ENCODE results near the gene KRT7. TPM values are rescaled to one million over a fixed set of nuclear protein-coding genes. Genes with fewer than 3 reads are reported as not detected.

Gene KRT7
- 1 to 10 TPM; 3.2 to 5.6 TPM for total RNA-seq
- not detected for polyA plus RNA-seq

DNA sequence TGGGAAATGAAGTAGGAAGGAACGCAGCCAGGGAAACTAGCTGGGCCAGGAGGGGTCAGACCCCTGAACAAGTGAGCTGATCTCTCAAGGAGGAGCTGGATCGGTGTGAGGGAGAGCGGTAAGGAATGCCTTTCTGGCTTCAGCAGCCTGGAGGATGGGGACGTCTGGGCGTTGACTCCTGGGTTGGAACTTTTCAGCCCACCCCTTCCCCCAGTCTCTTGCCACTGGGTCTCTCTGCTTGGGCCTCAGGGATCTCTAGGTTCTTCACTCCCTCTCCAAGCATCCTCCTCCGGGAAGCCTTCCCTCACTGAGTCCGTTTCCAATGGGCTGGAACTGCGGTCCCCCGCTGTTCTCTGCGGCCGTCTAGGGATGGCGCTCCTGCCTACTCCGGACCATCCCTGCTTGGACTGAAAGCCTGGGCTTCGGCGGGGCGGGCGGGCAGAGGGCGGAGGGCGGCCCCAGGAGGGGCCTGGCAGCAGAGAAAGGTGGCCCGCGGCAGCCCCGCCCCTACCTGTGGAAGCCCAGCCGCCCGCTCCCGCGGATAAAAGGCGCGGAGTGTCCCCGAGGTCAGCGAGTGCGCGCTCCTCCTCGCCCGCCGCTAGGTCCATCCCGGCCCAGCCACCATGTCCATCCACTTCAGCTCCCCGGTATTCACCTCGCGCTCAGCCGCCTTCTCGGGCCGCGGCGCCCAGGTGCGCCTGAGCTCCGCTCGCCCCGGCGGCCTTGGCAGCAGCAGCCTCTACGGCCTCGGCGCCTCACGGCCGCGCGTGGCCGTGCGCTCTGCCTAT lies at the start of gene KRT7:
TSS of gene KRT7 (plus strand) at position 570 of the 788 bp plus-strand sequence. CDS start at position 624, 54 bp downstream.
- H3K4me3 ChIP-seq (ENCODE audit: low read length), result no peak within 1 kb of the TSS
- H3K27ac ChIP-seq (ENCODE audit: low read depth, low read length), result no peak within 1 kb of the TSS
- H3K36me3 ChIP-seq (ENCODE audit: insufficient read depth, low read length), result no peaks in the 10 kb centered on the region
- peaks cover 0 to 2% (median 0%) of the 10 kb centered on the region in 5 donors for H3K9me3 Mint-ChIP-seq
- H3K4me1 ChIP-seq (ENCODE audit: insufficient read depth, low read length), result no peaks in the 10 kb centered on the region
- ChIA-PET POLR2A (no interaction called here), CTCF (no interaction called here)
- H3K36me3 Mint-ChIP-seq, result no peaks in the 10 kb centered on the region
- no peaks in the 10 kb centered on the region for H3K9me3 ChIP-seq (ENCODE audit: low read length)
- H3K4me1 Mint-ChIP-seq, result peaks cover 0 to 2% (median 0%) of the 10 kb centered on the region in 3 donors
- no peak within 1 kb of the TSS for H3K27ac Mint-ChIP-seq
- no peak within 1 kb of the TSS for H3K4me3 Mint-ChIP-seq
- no peaks in the 10 kb centered on the region for H3K27me3 ChIP-seq (ENCODE audit: insufficient read depth, low read length, poor library complexity, severe bottlenecking)
- no peak for DNase-seq
- peaks cover 46 to 63% of the 10 kb centered on the region in 2 donors for H3K27me3 Mint-ChIP-seq

- ChIA-PET CTCF (no interaction called here), POLR2A (no interaction called here)
These were observed 49.5 kb upstream of the KRT7 start for GRCh38 chr12:52183544-52183910.

DNA sequence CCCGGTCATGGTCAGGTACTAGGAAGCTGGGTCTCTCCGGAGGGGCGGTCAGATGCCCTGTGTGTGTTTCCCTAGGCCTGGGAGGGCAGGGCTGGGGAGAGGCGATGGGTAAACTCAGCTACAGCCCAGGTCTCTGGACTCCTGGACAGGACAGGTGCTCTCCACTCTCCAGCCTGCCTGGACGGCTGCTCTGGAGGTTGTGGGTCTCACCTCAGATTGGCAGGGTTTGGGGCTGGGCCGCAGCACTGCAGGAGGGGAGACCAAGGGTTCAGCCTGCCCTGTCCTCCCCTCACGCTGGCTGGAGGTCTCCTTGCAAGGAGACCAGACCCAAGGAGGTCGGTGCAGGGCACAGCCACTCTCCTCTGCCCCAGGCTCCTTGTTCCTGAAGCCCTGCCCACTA lies 49.1 kb upstream of the KRT7 start:
- Mint-ChIP-seq H3K36me3 (no peaks in the 10 kb centered on the region), H3K4me1 (peaks cover 0 to 5% (median 3%) of the 10 kb centered on the region in 3 donors), H3K9me3 (no peaks in the 10 kb centered on the region), H3K27ac (no peak overlapping the region), H3K27me3 (peaks cover 0 to 2% of the 10 kb centered on the region in 2 donors), H3K4me3 (no peak overlapping the region)
- H3K4me3 ChIP-seq (ENCODE audit: low read length), result no peak overlapping the region
- ChIA-PET CTCF (no interaction called here), POLR2A (no interaction called here)
- no peak overlapping the region for H3K27ac ChIP-seq (ENCODE audit: low read depth, low read length)
- H3K36me3 ChIP-seq (ENCODE audit: insufficient read depth, low read length), result no peaks in the 10 kb centered on the region
- DNase-seq, result no peak
- H3K27me3 ChIP-seq (ENCODE audit: insufficient read depth, low read length, poor library complexity, severe bottlenecking), result no peaks in the 10 kb centered on the region
- no peaks in the 10 kb centered on the region for H3K9me3 ChIP-seq (ENCODE audit: low read length)
- no peaks in the 10 kb centered on the region for H3K4me1 ChIP-seq (ENCODE audit: insufficient read depth, low read length)

More at GRCh38 chr12:52183544-52183910, 49.5 kb upstream of the KRT7 start:
- no peaks in the 10 kb centered on the region for H3K4me1 ChIP-seq (ENCODE audit: insufficient read depth, low read length)
- H3K4me3 ChIP-seq (ENCODE audit: low read length), result no peak overlapping the region
- Mint-ChIP-seq H3K27ac (no peak overlapping the region), H3K27me3 (peaks cover 0 to 2% of the 10 kb centered on the region in 2 donors), H3K4me3 (no peak overlapping the region), H3K4me1 (peaks cover 0 to 5% (median 3%) of the 10 kb centered on the region in 3 donors), H3K9me3 (no peaks in the 10 kb centered on the region), H3K36me3 (no peaks in the 10 kb centered on the region)
- H3K36me3 ChIP-seq (ENCODE audit: insufficient read depth, low read length), result no peaks in the 10 kb centered on the region
- no peak overlapping the region for H3K27ac ChIP-seq (ENCODE audit: low read depth, low read length)
- no peak for DNase-seq
- no peaks in the 10 kb centered on the region for H3K27me3 ChIP-seq (ENCODE audit: insufficient read depth, low read length, poor library complexity, severe bottlenecking)
- no peaks in the 10 kb centered on the region for H3K9me3 ChIP-seq (ENCODE audit: low read length)

- Histone ChIP-seq H3K4me3 (ENCODE audit: low read length) (no peak overlapping the region), H3K27ac (ENCODE audit: low read depth, low read length) (no peak overlapping the region), H3K36me3 (ENCODE audit: insufficient read depth, low read length) (no peaks in the 10 kb centered on the region), H3K9me3 (ENCODE audit: low read length) (no peaks in the 10 kb centered on the region), H3K4me1 (ENCODE audit: insufficient read depth, low read length) (no peaks in the 10 kb centered on the region), H3K27me3 (ENCODE audit: insufficient read depth, low read length, poor library complexity, severe bottlenecking) (no peaks in the 10 kb centered on the region)
- H3K9me3 Mint-ChIP-seq, result no peaks in the 10 kb centered on the region
- CTCF ChIA-PET, result no interaction called here
- POLR2A ChIA-PET, result no interaction called here
- H3K4me1 Mint-ChIP-seq, result peaks cover 0 to 5% (median 3%) of the 10 kb centered on the region in 3 donors
- no peak for DNase-seq
- no peaks in the 10 kb centered on the region for H3K36me3 Mint-ChIP-seq
- H3K4me3 Mint-ChIP-seq, result no peak overlapping the region
- H3K27me3 Mint-ChIP-seq, result peaks cover 0 to 2% of the 10 kb centered on the region in 2 donors
- no peak overlapping the region for H3K27ac Mint-ChIP-seq
These were observed 48.2 kb upstream of the KRT7 start for GRCh38 chr12:52184813-52185212.

DNA sequence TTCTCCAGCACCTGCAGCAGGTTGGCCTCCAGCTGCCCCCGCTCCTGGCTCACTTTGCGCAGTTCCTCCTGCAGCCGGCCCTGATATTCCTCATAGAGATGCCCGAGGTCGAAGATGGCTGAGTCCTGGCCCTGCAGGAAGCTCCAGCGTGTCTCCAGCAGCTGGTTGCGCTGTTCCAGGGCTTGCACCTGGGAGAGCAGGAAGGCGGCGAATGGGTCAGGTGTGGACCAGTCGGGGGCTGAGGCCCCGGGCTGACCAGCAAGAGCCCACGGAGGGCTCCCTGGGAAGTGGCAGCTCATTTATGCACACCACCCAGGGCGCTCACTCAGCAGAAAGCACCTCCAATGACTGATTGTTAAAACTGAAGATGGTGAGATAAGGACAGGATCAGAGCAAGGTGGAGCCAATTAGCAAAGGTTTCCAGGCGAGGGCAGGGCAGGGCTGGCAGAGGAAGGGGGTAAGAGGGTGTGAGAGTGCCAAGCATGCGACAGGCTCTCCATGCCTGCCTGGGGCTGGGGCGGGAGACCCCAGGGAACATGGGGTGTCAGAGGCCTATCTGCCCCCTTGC lies 47.6 kb upstream of the KRT7 start:
- Histone ChIP-seq H3K4me1 (ENCODE audit: insufficient read depth, low read length) (no peaks in the 10 kb centered on the region), H3K27me3 (ENCODE audit: insufficient read depth, low read length, poor library complexity, severe bottlenecking) (no peaks in the 10 kb centered on the region), H3K27ac (ENCODE audit: low read depth, low read length) (no peak overlapping the region), H3K9me3 (ENCODE audit: low read length) (no peaks in the 10 kb centered on the region), H3K36me3 (ENCODE audit: insufficient read depth, low read length) (no peaks in the 10 kb centered on the region), H3K4me3 (ENCODE audit: low read length) (no peak overlapping the region)
- Mint-ChIP-seq H3K36me3 (no peaks in the 10 kb centered on the region), H3K4me3 (no peak overlapping the region), H3K4me1 (peaks cover 0 to 5% (median 3%) of the 10 kb centered on the region in 3 donors), H3K9me3 (no peaks in the 10 kb centered on the region), H3K27ac (no peak overlapping the region), H3K27me3 (peaks cover 0 to 2% of the 10 kb centered on the region in 2 donors)
- ChIA-PET CTCF (no interaction called here), POLR2A (no interaction called here)
- no peak for DNase-seq

DNA sequence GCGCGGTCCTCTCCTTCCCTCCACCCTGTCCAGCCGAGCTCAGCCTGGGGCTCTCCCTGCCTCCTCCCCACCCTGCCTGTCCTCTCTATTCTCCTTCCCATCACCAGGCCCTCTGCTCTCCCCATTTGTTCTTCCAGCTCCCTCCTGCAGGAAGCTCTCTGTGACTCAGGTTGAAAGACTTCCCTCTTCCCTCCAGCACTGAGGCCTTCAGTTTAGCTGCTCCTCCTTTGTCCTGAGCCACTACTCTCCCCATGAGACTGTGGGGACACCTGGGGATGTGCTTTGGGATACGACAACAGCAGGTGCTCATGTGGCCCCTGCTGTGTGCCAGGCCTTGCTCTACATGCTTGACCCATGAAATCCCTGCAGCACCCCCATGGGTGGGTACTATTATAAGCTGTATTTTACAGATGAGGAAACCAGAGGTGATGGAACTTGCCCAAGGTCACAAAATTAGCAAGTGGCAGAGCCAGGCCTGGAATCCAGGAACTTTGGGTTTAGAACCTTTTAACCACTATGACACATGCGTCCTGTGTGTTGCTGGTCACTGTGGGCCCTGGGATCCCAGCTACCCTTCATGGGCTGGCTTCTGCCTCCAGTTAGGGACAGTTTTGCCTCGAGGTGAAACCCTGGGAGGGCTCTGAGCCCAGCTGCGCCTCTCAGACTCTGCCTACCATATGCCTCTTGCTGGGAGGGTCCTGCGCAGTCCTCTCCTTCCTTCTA lies 46.8 kb upstream of the KRT7 start:
- Mint-ChIP-seq H3K36me3 (no peaks in the 10 kb centered on the region), H3K27me3 (peaks cover 0 to 2% of the 10 kb centered on the region in 2 donors), H3K27ac (peak overlapping the region in 1 of 8 donors; percentile 53), H3K9me3 (no peaks in the 10 kb centered on the region), H3K4me1 (peaks cover 0 to 5% (median 3%) of the 10 kb centered on the region in 3 donors), H3K4me3 (no peak overlapping the region)
- H3K27ac ChIP-seq (ENCODE audit: low read depth, low read length), result no peak overlapping the region
- H3K36me3 ChIP-seq (ENCODE audit: insufficient read depth, low read length), result no peaks in the 10 kb centered on the region
- POLR2A ChIA-PET, result no interaction called here
- CTCF ChIA-PET, result interaction anchor here (0.8 kb wide), 1 partner anchor 9 kb away, joined by 3 read pairs; no protein-coding TSS in a partner anchor
- no peaks in the 10 kb centered on the region for H3K4me1 ChIP-seq (ENCODE audit: insufficient read depth, low read length)
- DNase-seq, result no peak
- H3K9me3 ChIP-seq (ENCODE audit: low read length), result no peaks in the 10 kb centered on the region
- H3K27me3 ChIP-seq (ENCODE audit: insufficient read depth, low read length, poor library complexity, severe bottlenecking), result no peaks in the 10 kb centered on the region
- no peak overlapping the region for H3K4me3 ChIP-seq (ENCODE audit: low read length)

- no peak overlapping the region for H3K27ac ChIP-seq (ENCODE audit: low read depth, low read length)
- no peak for DNase-seq
- H3K9me3 ChIP-seq (ENCODE audit: low read length), result no peaks in the 10 kb centered on the region
- no peak overlapping the region for H3K4me3 ChIP-seq (ENCODE audit: low read length)
- H3K36me3 Mint-ChIP-seq, result no peaks in the 10 kb centered on the region
- no peak overlapping the region for H3K4me3 Mint-ChIP-seq
- H3K4me1 ChIP-seq (ENCODE audit: insufficient read depth, low read length), result no peaks in the 10 kb centered on the region
- no peak overlapping the region for H3K27ac Mint-ChIP-seq
- ChIA-PET CTCF (interaction anchor here (0.8 kb wide), 1 partner anchor 10 kb away, joined by 3 read pairs; no protein-coding TSS in a partner anchor), POLR2A (no interaction called here)
- peaks cover 0 to 3% of the 10 kb centered on the region in 2 donors for H3K27me3 Mint-ChIP-seq
- no peaks in the 10 kb centered on the region for H3K9me3 Mint-ChIP-seq
- peaks cover 0 to 5% (median 3%) of the 10 kb centered on the region in 3 donors for H3K4me1 Mint-ChIP-seq
- no peaks in the 10 kb centered on the region for H3K27me3 ChIP-seq (ENCODE audit: insufficient read depth, low read length, poor library complexity, severe bottlenecking)
- no peaks in the 10 kb centered on the region for H3K36me3 ChIP-seq (ENCODE audit: insufficient read depth, low read length)
These were observed 45.8 kb upstream of the KRT7 start for GRCh38 chr12:52187206-52187605.

GRCh38 chr12:52187640-52188039 lies 45.4 kb upstream of the KRT7 start:
- no peaks in the 10 kb centered on the region for H3K4me1 ChIP-seq (ENCODE audit: insufficient read depth, low read length)
- CTCF ChIA-PET, result no interaction called here
- no peak overlapping the region for H3K27ac ChIP-seq (ENCODE audit: low read depth, low read length)
- H3K36me3 ChIP-seq (ENCODE audit: insufficient read depth, low read length), result no peaks in the 10 kb centered on the region
- H3K27me3 ChIP-seq (ENCODE audit: insufficient read depth, low read length, poor library complexity, severe bottlenecking), result no peaks in the 10 kb centered on the region
- Mint-ChIP-seq H3K4me3 (peak overlapping the region in 1 of 7 donors; percentile 44), H3K36me3 (no peaks in the 10 kb centered on the region), H3K27ac (no peak overlapping the region), H3K9me3 (no peaks in the 10 kb centered on the region), H3K27me3 (peaks cover 4 to 8% of the 10 kb centered on the region in 2 donors), H3K4me1 (peaks cover 0 to 5% (median 3%) of the 10 kb centered on the region in 3 donors)
- DNase-seq, result no peak
- H3K4me3 ChIP-seq (ENCODE audit: low read length), result no peak overlapping the region
- H3K9me3 ChIP-seq (ENCODE audit: low read length), result no peaks in the 10 kb centered on the region
- POLR2A ChIA-PET, result no interaction called here
